Measurements from ENCODE around the gene PCED1A. TPM values are rescaled to one million over a fixed set of nuclear protein-coding genes. Genes with fewer than 3 reads are reported as not detected.

Gene PCED1A
- total and polyA plus RNA-seq, 2 of the 8 experiments (the other 6 are each of a cell fraction or from before 2014, with no cell fraction given) = 13.4 to 18.9 TPM

DNA sequence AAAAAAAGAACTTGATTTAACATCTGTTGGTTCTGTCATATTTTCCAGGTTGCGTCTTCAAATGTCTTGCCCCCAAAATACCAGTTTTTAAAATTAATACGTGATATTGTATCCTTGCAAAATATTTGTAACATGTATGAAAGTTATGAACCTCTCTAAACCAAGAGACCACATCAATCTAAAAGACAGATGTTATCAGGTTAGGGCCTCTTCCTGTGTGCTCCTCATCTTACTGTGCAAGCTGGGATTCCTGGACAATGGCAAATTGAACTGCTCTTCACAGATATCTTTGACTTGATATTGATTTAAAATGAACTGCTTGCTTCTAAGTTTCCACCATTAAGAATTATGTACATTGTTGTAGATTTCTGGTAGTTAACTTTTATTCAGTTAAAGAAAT lies 14.7 kb downstream of the PCED1A start:
- no peak overlapping the region for H3K23ac ChIP-seq (ENCODE audit: insufficient read length)
- FAIRE-seq = no peak
- H3K9me3 ChIP-seq (ENCODE audit: insufficient read depth in 2 of 2, low read depth in 1 of 2, low read length in 1 of 2) = no peaks in the 10 kb centered on the region; a peak in 1 of 4 replicates
- H2BK15ac ChIP-seq (ENCODE audit: low read length) = no peak overlapping the region
- CTCF ChIA-PET (ENCODE audit: partially characterized antibody) = interaction anchor here (0.6 kb wide), 1 partner anchor 82 kb away, joined by 3 read pairs; no protein-coding TSS in a partner anchor
- no peak overlapping the region for H2AK5ac ChIP-seq (ENCODE audit: low read depth, low read length)
- no peak overlapping the region for H4K8ac ChIP-seq (ENCODE audit: extremely low read depth, insufficient read depth, low read length)
- no peak overlapping the region for H3K9ac ChIP-seq (replicated peaks in 1 of 4; ENCODE audit: extremely low read depth in 1 of 4, low read depth in 3 of 4, low read length in 3 of 4)
- POLR2A ChIA-PET (ENCODE audit: partially characterized antibody) = no interaction called here
- no peak overlapping the region for H2BK120ac ChIP-seq (replicated peaks; ENCODE audit: low read depth, low read length)
- WGBS, 2 experiments (ENCODE audit: extremely low coverage in 1 of 2, insufficient coverage in 1 of 2, insufficient read length in 1 of 2, insufficient replicate concordance in 2 of 2, low coverage in 1 of 2, low lambda C conversion rate in 2 of 2, missing lambda C conversion rate in 1 of 2) = 81% methylated on average over 2 of the region's 2 CpGs; no CpG with 5 or more reads in 1 of the 2 experiments
- no peak overlapping the region for H4K5ac ChIP-seq (ENCODE audit: insufficient read length, low read depth, low read length)
- no peak overlapping the region for H3K4ac ChIP-seq (replicated peaks; ENCODE audit: insufficient read length, low read depth, low read length)
- no peak for DNase-seq (ENCODE audit: low read depth in 1 of 2, low spot score in 2 of 2)
- no peak overlapping the region for H2BK5ac ChIP-seq (ENCODE audit: low read depth, low read length)
- H3K79me2 ChIP-seq (ENCODE audit: control insufficient read depth in 1 of 2, insufficient read depth in 2 of 2, low read length in 2 of 2) = no peaks in the 10 kb centered on the region
- peaks cover 0 to 4% (median 1%) of the 10 kb centered on the region in 4 experiments; a peak in 3 of 7 replicates for H3K4me1 ChIP-seq (replicated peaks in 1 of 4; ENCODE audit: control insufficient read depth in 3 of 4, insufficient read depth in 4 of 4, low read length in 3 of 4)
- H2AFZ ChIP-seq (ENCODE audit: low read length) = no peak overlapping the region
- H3K27ac ChIP-seq (ENCODE audit: low read depth, low read length) = no peak overlapping the region
- H3K27me3 ChIP-seq (replicated peaks in 1 of 4; ENCODE audit: control insufficient read depth in 3 of 4, extremely low read depth in 1 of 4, insufficient read depth in 3 of 4, low read length in 3 of 4) = peaks cover 13 to 16% (median 15%) of the 10 kb centered on the region in 4 experiments
- H3K4me2 ChIP-seq (ENCODE audit: insufficient read depth in 1 of 2, low read depth in 2 of 2, low read length in 2 of 2) = no peak overlapping the region
- H3K36me3 ChIP-seq (ENCODE audit: control insufficient read depth in 2 of 4, insufficient read depth in 4 of 4, low read length in 3 of 4) = 0 out of 8 replicates have a peak, but pooled peaks cover 0 to 2% (median 0%) of the 10 kb centered on the region in 4 experiments
- H3K23me2 ChIP-seq (ENCODE audit: low read depth, low read length) = no peaks in the 10 kb centered on the region
- H3K14ac ChIP-seq (ENCODE audit: insufficient read length) = no peak overlapping the region
- H3K56ac ChIP-seq (replicated peaks; ENCODE audit: insufficient read length, low read depth, low read length) = no peak overlapping the region
- H4K20me1 ChIP-seq (replicated peaks in 1 of 2; ENCODE audit: control insufficient read depth in 1 of 2, insufficient read depth in 2 of 2, low read length in 2 of 2) = no peaks in the 10 kb centered on the region
- no peak overlapping the region for H3K18ac ChIP-seq (ENCODE audit: extremely low read depth, low read length)
- H3K79me1 ChIP-seq (ENCODE audit: low read depth, low read length) = no peaks in the 10 kb centered on the region
- H4K91ac ChIP-seq (replicated peaks; ENCODE audit: insufficient read length, low read length) = no peak overlapping the region
- H2BK20ac ChIP-seq (ENCODE audit: low read length) = no peak overlapping the region
- H3K4me3 ChIP-seq (ENCODE audit: extremely low read depth in 1 of 4, insufficient read depth in 2 of 4, low read depth in 3 of 4, low read length in 4 of 4) = no peak overlapping the region
- no peak overlapping the region for H2BK12ac ChIP-seq (ENCODE audit: low read depth, low read length)
- TF ChIP-seq BACH1 (IDR thresholded peaks at IDR 0.05; ENCODE audit: low read length) (no peak), FOSL1 (IDR thresholded peaks at IDR 0.05; ENCODE audit: insufficient read depth, low read depth, low read length) (no peak), ATF2 (IDR thresholded peaks at IDR 0.05; ENCODE audit: low read length) (no peak), SAP30 (IDR thresholded peaks at IDR 0.05; ENCODE audit: insufficient read depth, insufficient replicate concordance, low read length) (no peak), SIX5 (IDR thresholded peaks at IDR 0.05; ENCODE audit: low read depth, low read length) (no peak), RBBP5 (IDR thresholded peaks at IDR 0.05; ENCODE audit: borderline replicate concordance, low read depth, low read length) (no peak), BRCA1 (IDR thresholded peaks at IDR 0.05; ENCODE audit: low read depth, low read length) (no peak)

All from H1 (cell line).